ENCODE data around the gene B3GNT7. TPM values are rescaled to one million over a fixed set of nuclear protein-coding genes. Genes with fewer than 3 reads are reported as not detected.

B3GNT7 gene, protein sequence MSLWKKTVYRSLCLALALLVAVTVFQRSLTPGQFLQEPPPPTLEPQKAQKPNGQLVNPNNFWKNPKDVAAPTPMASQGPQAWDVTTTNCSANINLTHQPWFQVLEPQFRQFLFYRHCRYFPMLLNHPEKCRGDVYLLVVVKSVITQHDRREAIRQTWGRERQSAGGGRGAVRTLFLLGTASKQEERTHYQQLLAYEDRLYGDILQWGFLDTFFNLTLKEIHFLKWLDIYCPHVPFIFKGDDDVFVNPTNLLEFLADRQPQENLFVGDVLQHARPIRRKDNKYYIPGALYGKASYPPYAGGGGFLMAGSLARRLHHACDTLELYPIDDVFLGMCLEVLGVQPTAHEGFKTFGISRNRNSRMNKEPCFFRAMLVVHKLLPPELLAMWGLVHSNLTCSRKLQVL
- 0.08 TPM in 1 of 3 replicates, not detected in the others for polyA plus RNA-seq
- not detected for polyA plus RNA-seq (2011; ENCODE audit: low read depth)
- 0.05 TPM in 1 of 2 replicates, not detected in the other for polyA plus RNA-seq (2011; cell fraction: cytosol; rRNA removed)
- 0.18 and 0.27 TPM in 2 replicates for polyA plus RNA-seq (2011; cell fraction: nucleus; rRNA removed)
- 0.09 and 0.10 TPM in 2 replicates for polyA plus RNA-seq (2012; ENCODE audit: low replicate concordance)
- 0.10 to 0.56 TPM in 2 of 3 replicates, not detected in the other for polyA minus RNA-seq
- not detected for polyA minus RNA-seq (2011; cell fraction: cytosol; rRNA and poly(A)+ RNA removed)
- 0.31 TPM in 1 of 2 replicates, not detected in the other for polyA minus RNA-seq (2011; cell fraction: nucleus; rRNA and poly(A)+ RNA removed)

- no peak for FAIRE-seq
- no peaks in the 10 kb centered on the region for H3K9me3 ChIP-seq (ENCODE audit: control insufficient read depth, low read depth, low read length)
- H3K27me3 ChIP-seq (ENCODE audit: control insufficient read depth, extremely low read depth, insufficient read depth, low read length) = peaks cover 30% of the 10 kb centered on the region
- peak within 1 kb of the TSS in 1 of 3 experiments; percentile 7 for H3K4me3 ChIP-seq (ENCODE audit: control insufficient read depth in 2 of 3, extremely low read depth in 1 of 3, insufficient read depth in 2 of 3, low read depth in 1 of 3, low read length in 3 of 3)
- no peak within 1 kb of the TSS for H3K27ac ChIP-seq (ENCODE audit: control insufficient read depth, insufficient read depth, low read length)
- no peaks in the 10 kb centered on the region for H3K36me3 ChIP-seq (ENCODE audit: control insufficient read depth in 2 of 2, extremely low read depth in 1 of 2, insufficient read depth in 2 of 2, low read length in 2 of 2)
- no peak within 1 kb of the TSS for H2AFZ ChIP-seq (ENCODE audit: control insufficient read depth, low read length)
- no peak for DNase-seq (ENCODE audit: low read depth, low spot score)
- no peaks in the 10 kb centered on the region for H3K9me1 ChIP-seq (ENCODE audit: control insufficient read depth, extremely low read depth, insufficient read depth, low read length)
- dilution Hi-C loops (cut with MboI; ENCODE audit: extremely low pct_ligation_motif_present, low sequenced_read_pairs) = no loop called here
- H4K20me1 ChIP-seq (ENCODE audit: control insufficient read depth, extremely low read depth, insufficient read depth, low read length) = no peaks in the 10 kb centered on the region
- peak within 1 kb of the TSS; percentile 22 for H3K4me2 ChIP-seq (ENCODE audit: control insufficient read depth, extremely low read depth, insufficient read depth, low read depth, low read length)
- H3K9ac ChIP-seq (ENCODE audit: control insufficient read depth, extremely low read depth, insufficient read depth, low read length) = no peak within 1 kb of the TSS
- no peaks in the 10 kb centered on the region for H3K4me1 ChIP-seq (ENCODE audit: control insufficient read depth, extremely low read depth, insufficient read depth, low read length)
- H3K79me2 ChIP-seq (ENCODE audit: control insufficient read depth, insufficient read depth, low read length) = no peaks in the 10 kb centered on the region
- TF ChIP-seq EZH2 (IDR thresholded peaks at IDR 0.05; ENCODE audit: low read length) = peak; percentile 77
- no peak for TF ChIP-seq CTCF (optimal IDR thresholded peaks at IDR 0.05 in 1 of 3, IDR thresholded peaks at IDR 0.05 in 1 of 3, conservative IDR thresholded peaks at IDR 0.05 in 1 of 3; ENCODE audit: extremely low read depth in 1 of 3, insufficient read depth in 2 of 3, low read length in 3 of 3)
These were observed at the start of gene B3GNT7 for GRCh38 chr2:231395188-231396057. Gene B3GNT7, plus strand, starts transcription at chr2:231395710. Its CDS starts 94 bp downstream, at chr2:231395804.

- Histone ChIP-seq H3K27me3 (ENCODE audit: control insufficient read depth, extremely low read depth, insufficient read depth, low read length) (no peaks in the 10 kb centered on the region), H3K4me1 (ENCODE audit: control insufficient read depth, extremely low read depth, insufficient read depth, low read length) (peaks cover 2% of the 10 kb centered on the region), H2AFZ (ENCODE audit: control insufficient read depth, low read length) (no peak overlapping the region), H3K9me1 (ENCODE audit: control insufficient read depth, extremely low read depth, insufficient read depth, low read length) (no peaks in the 10 kb centered on the region), H3K79me2 (ENCODE audit: control insufficient read depth, insufficient read depth, low read length) (no peaks in the 10 kb centered on the region), H3K9me3 (ENCODE audit: control insufficient read depth, low read depth, low read length) (no peaks in the 10 kb centered on the region), H4K20me1 (ENCODE audit: control insufficient read depth, extremely low read depth, insufficient read depth, low read length) (no peaks in the 10 kb centered on the region), H3K4me2 (ENCODE audit: control insufficient read depth, extremely low read depth, insufficient read depth, low read depth, low read length) (no peak overlapping the region), H3K4me3 (ENCODE audit: control insufficient read depth in 2 of 3, extremely low read depth in 1 of 3, insufficient read depth in 2 of 3, low read depth in 1 of 3, low read length in 3 of 3) (no peak overlapping the region), H3K36me3 (ENCODE audit: control insufficient read depth in 2 of 2, extremely low read depth in 1 of 2, insufficient read depth in 2 of 2, low read length in 2 of 2) (no peaks in the 10 kb centered on the region), H3K27ac (ENCODE audit: control insufficient read depth, insufficient read depth, low read length) (no peak overlapping the region), H3K9ac (ENCODE audit: control insufficient read depth, extremely low read depth, insufficient read depth, low read length) (no peak overlapping the region)
- TF ChIP-seq CTCF (optimal IDR thresholded peaks at IDR 0.05 in 1 of 3, IDR thresholded peaks at IDR 0.05 in 1 of 3, conservative IDR thresholded peaks at IDR 0.05 in 1 of 3; ENCODE audit: extremely low read depth in 1 of 3, insufficient read depth in 2 of 3, low read length in 3 of 3) (no peak), EZH2 (IDR thresholded peaks at IDR 0.05; ENCODE audit: low read length) (no peak)
- no peak for DNase-seq (ENCODE audit: low read depth, low spot score)
- dilution Hi-C loops (cut with MboI; ENCODE audit: extremely low pct_ligation_motif_present, low sequenced_read_pairs) = no loop called here
- no peak for FAIRE-seq
These were observed 48.4 kb upstream of the B3GNT7 start for GRCh38 chr2:231347081-231347480.

All from keratinocyte (primary cell).